Measurements from ENCODE around the gene MRPS5.
"Not testable (repeated sequence)": the region's sequence is repeated elsewhere in the genome, so short reads cannot be mapped to it uniquely, and the experiment has no call there.

Gene MRPS5

GRCh38 chr2:95098273-95098672 lies 23.3 kb downstream of the MRPS5 start:
- not testable (repeated sequence) for H3K9ac ChIP-seq (ENCODE audit: low read depth in 1 of 2, low read length in 2 of 2); H3K4me1 ChIP-seq (ENCODE audit: control insufficient read depth in 1 of 2, insufficient read depth in 2 of 2, low read length in 2 of 2); H3K9me3 ChIP-seq (ENCODE audit: control insufficient read depth in 1 of 2, low read length in 2 of 2); H3K27ac ChIP-seq (ENCODE audit: low read depth, low read length); H3K27me3 ChIP-seq (ENCODE audit: control insufficient read depth in 1 of 2, insufficient read depth in 2 of 2, low read length in 2 of 2); H3K4me3 ChIP-seq (ENCODE audit: low read depth in 1 of 2, low read length in 2 of 2)
- H3K36me3 ChIP-seq (ENCODE audit: control insufficient read depth in 1 of 2, insufficient read depth in 2 of 2, low read length in 2 of 2): peaks cover 20 to 45% of the 10 kb centered on the region in 2 donors

- H3K27me3 ChIP-seq (ENCODE audit: control insufficient read depth in 1 of 2, insufficient read depth in 2 of 2, low read length in 2 of 2): no peaks in the 10 kb centered on the region
- no peaks in the 10 kb centered on the region for H3K4me1 ChIP-seq (ENCODE audit: control insufficient read depth in 1 of 2, insufficient read depth in 2 of 2, low read length in 2 of 2)
- H3K9ac ChIP-seq (ENCODE audit: low read depth in 1 of 2, low read length in 2 of 2): no peak overlapping the region
- H3K36me3 ChIP-seq (ENCODE audit: control insufficient read depth in 1 of 2, insufficient read depth in 2 of 2, low read length in 2 of 2): peaks cover 16 to 59% of the 10 kb centered on the region in 2 donors
- H3K9me3 ChIP-seq (ENCODE audit: control insufficient read depth in 1 of 2, low read length in 2 of 2): no peaks in the 10 kb centered on the region
- H3K4me3 ChIP-seq (ENCODE audit: low read depth in 1 of 2, low read length in 2 of 2): no peak overlapping the region
- H3K27ac ChIP-seq (ENCODE audit: low read depth, low read length): no peak overlapping the region
Observed at GRCh38 chr2:95091885-95092555, 29.6 kb downstream of the MRPS5 start.

DNA sequence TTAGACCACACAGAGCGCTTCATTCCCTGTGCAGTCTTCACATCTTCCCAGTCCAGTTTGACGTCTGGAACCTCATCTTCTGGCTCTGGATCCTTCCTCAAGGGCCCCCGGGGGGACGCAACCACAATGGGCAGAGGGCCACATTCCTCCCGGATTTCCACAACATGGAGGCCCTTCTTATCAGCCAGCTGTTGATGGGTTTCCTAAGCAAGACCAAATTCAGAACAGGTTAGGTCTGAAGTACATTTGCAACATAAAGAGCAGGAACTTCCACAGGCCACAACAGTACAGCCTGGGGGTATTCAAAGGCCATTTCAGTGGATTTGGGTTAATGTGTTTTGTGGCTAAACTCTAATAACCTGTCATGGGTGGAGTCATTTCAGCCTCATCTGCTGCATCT lies 34.2 kb downstream of the MRPS5 start:
- Histone ChIP-seq H3K36me3 (ENCODE audit: control insufficient read depth in 1 of 2, insufficient read depth in 2 of 2, low read length in 2 of 2) (peaks cover 16 to 65% of the 10 kb centered on the region in 2 donors), H3K9ac (ENCODE audit: low read depth in 1 of 2, low read length in 2 of 2) (no peak overlapping the region), H3K9me3 (ENCODE audit: control insufficient read depth in 1 of 2, low read length in 2 of 2) (no peaks in the 10 kb centered on the region), H3K27me3 (ENCODE audit: control insufficient read depth in 1 of 2, insufficient read depth in 2 of 2, low read length in 2 of 2) (no peaks in the 10 kb centered on the region), H3K4me1 (ENCODE audit: control insufficient read depth in 1 of 2, insufficient read depth in 2 of 2, low read length in 2 of 2) (no peaks in the 10 kb centered on the region), H3K4me3 (ENCODE audit: low read depth in 1 of 2, low read length in 2 of 2) (no peak overlapping the region), H3K27ac (ENCODE audit: low read depth, low read length) (no peak overlapping the region)

GRCh38 chr2:95086017-95086416 lies 35.6 kb downstream of the MRPS5 start:
- no peak overlapping the region for H3K4me3 ChIP-seq (ENCODE audit: low read depth in 1 of 2, low read length in 2 of 2)
- no peaks in the 10 kb centered on the region for H3K4me1 ChIP-seq (ENCODE audit: control insufficient read depth in 1 of 2, insufficient read depth in 2 of 2, low read length in 2 of 2)
- no peak overlapping the region for H3K9ac ChIP-seq (ENCODE audit: low read depth in 1 of 2, low read length in 2 of 2)
- peaks cover 8 to 51% of the 10 kb centered on the region in 2 donors for H3K36me3 ChIP-seq (ENCODE audit: control insufficient read depth in 1 of 2, insufficient read depth in 2 of 2, low read length in 2 of 2)
- H3K27ac ChIP-seq (ENCODE audit: low read depth, low read length): no peak overlapping the region
- H3K27me3 ChIP-seq (ENCODE audit: control insufficient read depth in 1 of 2, insufficient read depth in 2 of 2, low read length in 2 of 2): no peaks in the 10 kb centered on the region
- no peaks in the 10 kb centered on the region for H3K9me3 ChIP-seq (ENCODE audit: control insufficient read depth in 1 of 2, low read length in 2 of 2)

DNA sequence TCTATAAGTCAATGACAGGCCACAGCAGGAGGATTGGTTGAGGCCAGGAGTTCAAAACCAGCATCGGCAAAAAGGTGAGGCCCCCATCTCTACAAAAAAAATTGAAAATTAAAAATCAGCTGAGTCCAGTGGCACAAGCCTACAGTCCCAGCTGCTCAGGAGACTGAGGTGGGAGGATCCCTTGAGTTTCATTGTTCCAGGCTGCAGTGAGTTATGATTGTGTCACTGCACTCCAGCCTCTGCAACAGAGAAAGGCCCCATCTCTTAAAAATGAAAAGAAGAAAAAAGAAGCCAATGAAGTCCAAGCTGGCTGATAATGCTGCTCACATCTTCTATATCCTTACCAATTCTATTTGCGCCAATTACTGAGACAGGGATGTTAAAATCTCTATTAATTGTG lies 39.1 kb downstream of the MRPS5 start:
- Histone ChIP-seq H3K9ac (ENCODE audit: low read depth in 1 of 2, low read length in 2 of 2) (no peak overlapping the region), H3K9me3 (ENCODE audit: control insufficient read depth in 1 of 2, low read length in 2 of 2) (no peaks in the 10 kb centered on the region), H3K36me3 (ENCODE audit: control insufficient read depth in 1 of 2, insufficient read depth in 2 of 2, low read length in 2 of 2) (peaks cover 4 to 27% of the 10 kb centered on the region in 2 donors), H3K27ac (ENCODE audit: low read depth, low read length) (no peak overlapping the region), H3K27me3 (ENCODE audit: control insufficient read depth in 1 of 2, insufficient read depth in 2 of 2, low read length in 2 of 2) (peaks cover 4 to 5% of the 10 kb centered on the region in 2 donors), H3K4me1 (ENCODE audit: control insufficient read depth in 1 of 2, insufficient read depth in 2 of 2, low read length in 2 of 2) (no peaks in the 10 kb centered on the region), H3K4me3 (ENCODE audit: low read depth in 1 of 2, low read length in 2 of 2) (no peak overlapping the region)

- Histone ChIP-seq H3K9me3 (ENCODE audit: control insufficient read depth in 1 of 2, low read length in 2 of 2) (no peaks in the 10 kb centered on the region), H3K4me1 (ENCODE audit: control insufficient read depth in 1 of 2, insufficient read depth in 2 of 2, low read length in 2 of 2) (peaks cover 0 to 7% of the 10 kb centered on the region in 2 donors), H3K4me3 (ENCODE audit: low read depth in 1 of 2, low read length in 2 of 2) (no peak overlapping the region), H3K27me3 (ENCODE audit: control insufficient read depth in 1 of 2, insufficient read depth in 2 of 2, low read length in 2 of 2) (peaks cover 5 to 10% of the 10 kb centered on the region in 2 donors), H3K27ac (ENCODE audit: low read depth, low read length) (no peak overlapping the region), H3K9ac (ENCODE audit: low read depth in 1 of 2, low read length in 2 of 2) (no peak overlapping the region), H3K36me3 (ENCODE audit: control insufficient read depth in 1 of 2, insufficient read depth in 2 of 2, low read length in 2 of 2) (no peaks in the 10 kb centered on the region)
Observed at GRCh38 chr2:95079199-95079683, 42.4 kb downstream of the MRPS5 start.

GRCh38 chr2:95077861-95078603 lies 43.6 kb downstream of the MRPS5 start:
- H3K27me3 ChIP-seq (ENCODE audit: control insufficient read depth in 1 of 2, insufficient read depth in 2 of 2, low read length in 2 of 2): peaks cover 5 to 11% of the 10 kb centered on the region in 2 donors
- no peak overlapping the region for H3K9ac ChIP-seq (ENCODE audit: low read depth in 1 of 2, low read length in 2 of 2)
- H3K27ac ChIP-seq (ENCODE audit: low read depth, low read length): no peak overlapping the region
- no peaks in the 10 kb centered on the region for H3K9me3 ChIP-seq (ENCODE audit: control insufficient read depth in 1 of 2, low read length in 2 of 2)
- no peaks in the 10 kb centered on the region for H3K36me3 ChIP-seq (ENCODE audit: control insufficient read depth in 1 of 2, insufficient read depth in 2 of 2, low read length in 2 of 2)
- H3K4me3 ChIP-seq (ENCODE audit: low read depth in 1 of 2, low read length in 2 of 2): no peak overlapping the region
- H3K4me1 ChIP-seq (ENCODE audit: control insufficient read depth in 1 of 2, insufficient read depth in 2 of 2, low read length in 2 of 2): peaks cover 0 to 7% of the 10 kb centered on the region in 2 donors

DNA sequence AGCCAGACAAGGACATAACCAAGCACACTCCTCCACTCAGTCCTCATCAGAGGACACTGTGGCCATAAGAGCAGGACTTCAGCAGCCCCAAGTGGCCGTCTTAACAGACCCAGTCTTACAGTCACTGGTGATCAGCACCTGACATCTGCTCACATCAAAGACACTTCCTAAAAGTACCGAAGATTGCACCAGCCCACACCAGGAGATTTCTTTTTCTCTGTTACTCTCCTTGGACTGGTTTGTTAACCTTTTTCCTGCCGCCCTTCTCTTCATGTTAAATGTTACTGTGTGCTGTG lies 44.1 kb downstream of the MRPS5 start:
- Histone ChIP-seq H3K27ac (ENCODE audit: low read depth, low read length) (no peak overlapping the region), H3K36me3 (ENCODE audit: control insufficient read depth in 1 of 2, insufficient read depth in 2 of 2, low read length in 2 of 2) (no peaks in the 10 kb centered on the region), H3K4me3 (ENCODE audit: low read depth in 1 of 2, low read length in 2 of 2) (peak overlapping the region in 1 of 2 donors; percentile 3), H3K9me3 (ENCODE audit: control insufficient read depth in 1 of 2, low read length in 2 of 2) (no peaks in the 10 kb centered on the region), H3K4me1 (ENCODE audit: control insufficient read depth in 1 of 2, insufficient read depth in 2 of 2, low read length in 2 of 2) (peaks cover 0 to 7% of the 10 kb centered on the region in 2 donors), H3K27me3 (ENCODE audit: control insufficient read depth in 1 of 2, insufficient read depth in 2 of 2, low read length in 2 of 2) (peaks cover 5 to 11% of the 10 kb centered on the region in 2 donors), H3K9ac (ENCODE audit: low read depth in 1 of 2, low read length in 2 of 2) (no peak overlapping the region)

GRCh38 chr2:95076705-95077529 lies 44.7 kb downstream of the MRPS5 start:
- Histone ChIP-seq H3K4me1 (ENCODE audit: control insufficient read depth in 1 of 2, insufficient read depth in 2 of 2, low read length in 2 of 2) (peaks cover 0 to 7% of the 10 kb centered on the region in 2 donors), H3K27me3 (ENCODE audit: control insufficient read depth in 1 of 2, insufficient read depth in 2 of 2, low read length in 2 of 2) (peaks cover 5 to 11% of the 10 kb centered on the region in 2 donors), H3K9ac (ENCODE audit: low read depth in 1 of 2, low read length in 2 of 2) (peak overlapping the region in 1 of 2 donors; percentile 48), H3K9me3 (ENCODE audit: control insufficient read depth in 1 of 2, low read length in 2 of 2) (no peaks in the 10 kb centered on the region), H3K36me3 (ENCODE audit: control insufficient read depth in 1 of 2, insufficient read depth in 2 of 2, low read length in 2 of 2) (no peaks in the 10 kb centered on the region), H3K27ac (ENCODE audit: low read depth, low read length) (no peak overlapping the region), H3K4me3 (ENCODE audit: low read depth in 1 of 2, low read length in 2 of 2) (peak overlapping the region; percentile 66 to 68)
